HAP-1 (cell line): Measurements from ENCODE around the gene CCL2.

Experiments
- DNase-seq, 2 experiments: peaks; one replicate each; pipeline ENCODE4 v3.0.0-alpha.2; 2016 to 2020; ENCODE audit warnings: low spot score in 2 of 2
- H3K27me3 ChIP-seq: fragments of 250-450 bp; sonication (Bioruptor Pico); 2 replicates; pipeline ENCODE4 v1.5.1; 2020; ENCODE audit warnings: low read depth, mild to moderate bottlenecking, moderate library complexity
- H3K36me3 ChIP-seq: fragments of 250-450 bp; sonication (Bioruptor Pico); replicated peaks from 2 replicates; pipeline ENCODE4 v1.5.1; 2020; ENCODE audit warnings: mild to moderate bottlenecking
- H3K4me1 ChIP-seq: fragments of 250-450 bp; sonication (Bioruptor Pico); 2 replicates; pipeline ENCODE4 v1.5.1; 2020; ENCODE audit warnings: mild to moderate bottlenecking
- H3K4me3 ChIP-seq: fragments of 250-450 bp; sonication (Bioruptor Pico); 2 replicates; pipeline ENCODE4 v1.5.1; 2020; ENCODE audit warnings: mild to moderate bottlenecking, moderate library complexity
- H3K9me3 ChIP-seq: fragments of 250-450 bp; sonication (Bioruptor Pico); 2 replicates; pipeline ENCODE4 v1.5.1; 2020; ENCODE audit warnings: mild to moderate bottlenecking, moderate library complexity
- in situ Hi-C: fragments of 300-500 bp; cut with MboI; formaldehyde crosslinking; loops from 3 replicates; pipeline ENCODE4 v1.14.3; 2020; ENCODE audit warnings: low sequenced_read_pairs, inconsistent platforms, mixed read lengths

The CCL2 gene

GRCh38 chr17:34246881-34247280 lies 8.2 kb upstream of the CCL2 start:
- Histone ChIP-seq H3K4me3 (no peak overlapping the region), H3K4me1 (no peaks in the 10 kb centered on the region), H3K27me3 (no peaks in the 10 kb centered on the region), H3K9me3 (no peaks in the 10 kb centered on the region), H3K36me3 (no peaks in the 10 kb centered on the region)
- no peak for DNase-seq
- in situ Hi-C loops: no loop called here

- in situ Hi-C loops: no loop called here
- DNase-seq: no peak
- H3K27me3 ChIP-seq: no peaks in the 10 kb centered on the region
Measured at GRCh38 chr17:34248511-34249024, 6.5 kb upstream of the CCL2 start.

GRCh38 chr17:34249061-34249460 lies 6.0 kb upstream of the CCL2 start:
- Histone ChIP-seq H3K4me1 (peaks cover 18% of the 10 kb centered on the region), H3K36me3 (no peaks in the 10 kb centered on the region), H3K4me3 (no peak overlapping the region), H3K27me3 (no peaks in the 10 kb centered on the region), H3K9me3 (no peaks in the 10 kb centered on the region)
- no peak for DNase-seq
- in situ Hi-C loops: no loop called here

More at GRCh38 chr17:34248511-34249024, 6.5 kb upstream of the CCL2 start:
- no peaks in the 10 kb centered on the region for H3K9me3 ChIP-seq
- no peaks in the 10 kb centered on the region for H3K36me3 ChIP-seq
- peaks cover 13% of the 10 kb centered on the region for H3K4me1 ChIP-seq
- H3K4me3 ChIP-seq: no peak overlapping the region

GRCh38 chr17:34249478-34249877 lies 5.6 kb upstream of the CCL2 start:
- no peaks in the 10 kb centered on the region for H3K9me3 ChIP-seq
- no peak overlapping the region for H3K4me3 ChIP-seq
- H3K27me3 ChIP-seq: no peaks in the 10 kb centered on the region
- H3K4me1 ChIP-seq: peaks cover 22% of the 10 kb centered on the region
- H3K36me3 ChIP-seq: no peaks in the 10 kb centered on the region
- no peak for DNase-seq
- in situ Hi-C loops: no loop called here

GRCh38 chr17:34251186-34251585 lies 3.9 kb upstream of the CCL2 start:
- H3K9me3 ChIP-seq: no peaks in the 10 kb centered on the region
- DNase-seq: no peak
- H3K4me1 ChIP-seq: peaks cover 22% of the 10 kb centered on the region
- no peak overlapping the region for H3K4me3 ChIP-seq
- no peaks in the 10 kb centered on the region for H3K27me3 ChIP-seq
- in situ Hi-C loops: no loop called here
- H3K36me3 ChIP-seq: no peaks in the 10 kb centered on the region

GRCh38 chr17:34252095-34252443 lies 3.0 kb upstream of the CCL2 start:
- Histone ChIP-seq H3K36me3 (no peaks in the 10 kb centered on the region), H3K4me1 (peaks cover 22% of the 10 kb centered on the region), H3K4me3 (no peak overlapping the region), H3K9me3 (no peaks in the 10 kb centered on the region), H3K27me3 (no peaks in the 10 kb centered on the region)
- in situ Hi-C loops: no loop called here
- DNase-seq: no peak

- Histone ChIP-seq H3K4me1 (peaks cover 22% of the 10 kb centered on the region), H3K36me3 (no peaks in the 10 kb centered on the region), H3K4me3 (no peak overlapping the region), H3K27me3 (no peaks in the 10 kb centered on the region), H3K9me3 (no peaks in the 10 kb centered on the region)
- in situ Hi-C loops: no loop called here
- DNase-seq: peak in 1 of 2 experiments; percentile 46
Measured at GRCh38 chr17:34252444-34253138, 2.5 kb upstream of the CCL2 start.

GRCh38 chr17:34253139-34253525 lies 2.0 kb upstream of the CCL2 start:
- Histone ChIP-seq H3K4me1 (peaks cover 22% of the 10 kb centered on the region), H3K27me3 (no peaks in the 10 kb centered on the region), H3K36me3 (no peaks in the 10 kb centered on the region), H3K9me3 (no peaks in the 10 kb centered on the region), H3K4me3 (no peak overlapping the region)
- DNase-seq: no peak
- in situ Hi-C loops: no loop called here

GRCh38 chr17:34254146-34254545 lies 939 bp upstream of the CCL2 start:
- in situ Hi-C loops: no loop called here
- H3K4me1 ChIP-seq: peaks cover 22% of the 10 kb centered on the region
- no peaks in the 10 kb centered on the region for H3K27me3 ChIP-seq
- peak; percentile 8 to 16 for DNase-seq
- H3K4me3 ChIP-seq: no peak overlapping the region
- no peaks in the 10 kb centered on the region for H3K9me3 ChIP-seq
- no peaks in the 10 kb centered on the region for H3K36me3 ChIP-seq

- no peaks in the 10 kb centered on the region for H3K36me3 ChIP-seq
- peaks cover 22% of the 10 kb centered on the region for H3K4me1 ChIP-seq
- no peak for DNase-seq
- H3K9me3 ChIP-seq: no peaks in the 10 kb centered on the region
- peak overlapping the region; percentile 30 for H3K4me3 ChIP-seq
- in situ Hi-C loops: no loop called here
- H3K27me3 ChIP-seq: no peaks in the 10 kb centered on the region
Measured at GRCh38 chr17:34255381-34255732, 272 bp downstream of the CCL2 start.

- in situ Hi-C loops: no loop called here
- Histone ChIP-seq H3K9me3 (no peaks in the 10 kb centered on the region), H3K4me3 (peak overlapping the region; percentile 30), H3K4me1 (peaks cover 22% of the 10 kb centered on the region), H3K36me3 (no peaks in the 10 kb centered on the region), H3K27me3 (no peaks in the 10 kb centered on the region)
- DNase-seq: no peak
Measured at GRCh38 chr17:34255841-34256240, 756 bp downstream of the CCL2 start.

- H3K4me1 ChIP-seq: peaks cover 18% of the 10 kb centered on the region
- in situ Hi-C loops: no loop called here
- no peak for DNase-seq
- H3K27me3 ChIP-seq: no peaks in the 10 kb centered on the region
- H3K9me3 ChIP-seq: no peaks in the 10 kb centered on the region
- no peak overlapping the region for H3K4me3 ChIP-seq
- no peaks in the 10 kb centered on the region for H3K36me3 ChIP-seq
Measured at GRCh38 chr17:34257299-34257985, 2.4 kb downstream of the CCL2 start.

GRCh38 chr17:34257986-34258326 lies 2.9 kb downstream of the CCL2 start:
- no peaks in the 10 kb centered on the region for H3K27me3 ChIP-seq
- H3K36me3 ChIP-seq: no peaks in the 10 kb centered on the region
- no peaks in the 10 kb centered on the region for H3K9me3 ChIP-seq
- no peak for DNase-seq
- peaks cover 13% of the 10 kb centered on the region for H3K4me1 ChIP-seq
- in situ Hi-C loops: no loop called here
- H3K4me3 ChIP-seq: no peak overlapping the region

GRCh38 chr17:34259146-34259545 lies 4.1 kb downstream of the CCL2 start:
- no peaks in the 10 kb centered on the region for H3K27me3 ChIP-seq
- in situ Hi-C loops: no loop called here
- H3K4me3 ChIP-seq: no peak overlapping the region
- no peaks in the 10 kb centered on the region for H3K36me3 ChIP-seq
- DNase-seq: no peak
- H3K9me3 ChIP-seq: no peaks in the 10 kb centered on the region
- H3K4me1 ChIP-seq: peaks cover 3% of the 10 kb centered on the region
